Ramos (cell line): ENCODE data around the gene LMOD2.
"Not testable (repeated sequence)": the region's sequence is repeated elsewhere in the genome, so short reads cannot be mapped to it uniquely, and the experiment has no call there.

Experiments used
- in situ Hi-C: fragments of 300-500 bp; cut with MboI; formaldehyde crosslinking; loops from one replicate; pipeline ENCODE4 v1.14.3; 2022; ENCODE audit warnings: low sequenced_read_pairs; ENCODE audit not compliant: unreplicated experiment

Gene LMOD2

GRCh38 chr7:123655614-123656013 lies at the start of gene LMOD2:
LMOD2 (plus strand) TSS chr7:123655866; CDS start chr7:123655964, 98 bp downstream.
- in situ Hi-C loops, result no loop called here

- in situ Hi-C loops, result no loop called here
Measured at GRCh38 chr7:123607423-123607975, 48.2 kb upstream of the LMOD2 start.

- in situ Hi-C loops, result no loop called here
Measured at GRCh38 chr7:123608991-123609882, 46.4 kb upstream of the LMOD2 start.

- in situ Hi-C loops, result no loop called here
Measured at GRCh38 chr7:123609883-123610239, 45.8 kb upstream of the LMOD2 start.

- in situ Hi-C loops, result no loop called here
Measured at GRCh38 chr7:123612024-123612423, 43.6 kb upstream of the LMOD2 start.

- in situ Hi-C loops, result no loop called here
Measured at GRCh38 chr7:123615344-123615743, 40.3 kb upstream of the LMOD2 start.

- in situ Hi-C loops, result no loop called here
Measured at GRCh38 chr7:123616223-123616622, 39.4 kb upstream of the LMOD2 start.

GRCh38 chr7:123621707-123622106 lies 34.0 kb upstream of the LMOD2 start:
- in situ Hi-C loops, result no loop called here

- in situ Hi-C loops, result no loop called here
Measured at GRCh38 chr7:123622660-123623386, 32.8 kb upstream of the LMOD2 start.

- in situ Hi-C loops, result no loop called here
Measured at GRCh38 chr7:123624527-123625183, 31.0 kb upstream of the LMOD2 start.

GRCh38 chr7:123625254-123625653 lies 30.4 kb upstream of the LMOD2 start:
- in situ Hi-C loops, result no loop called here

GRCh38 chr7:123627851-123628250 lies 27.8 kb upstream of the LMOD2 start:
- in situ Hi-C loops, result no loop called here

GRCh38 chr7:123628829-123629228 lies 26.8 kb upstream of the LMOD2 start:
- in situ Hi-C loops, result no loop called here

GRCh38 chr7:123629281-123629680 lies 26.4 kb upstream of the LMOD2 start:
- in situ Hi-C loops, result no loop called here

GRCh38 chr7:123632808-123633207 lies 22.9 kb upstream of the LMOD2 start:
- in situ Hi-C loops, result no loop called here

- in situ Hi-C loops, result no loop called here
Measured at GRCh38 chr7:123633553-123633952, 22.1 kb upstream of the LMOD2 start.

GRCh38 chr7:123634011-123634573 lies 21.6 kb upstream of the LMOD2 start:
- in situ Hi-C loops, result not testable (repeated sequence)

GRCh38 chr7:123635551-123636359 lies 19.9 kb upstream of the LMOD2 start:
- in situ Hi-C loops, result no loop called here

- in situ Hi-C loops, result no loop called here
Measured at GRCh38 chr7:123637203-123637602, 18.5 kb upstream of the LMOD2 start.

- in situ Hi-C loops, result no loop called here
Measured at GRCh38 chr7:123637878-123638277, 17.8 kb upstream of the LMOD2 start.
